HCT116 (cell line): Measurements from ENCODE around the gene SMCR8.

Source experiments
- ATF3 ChIP-seq: IDR thresholded peaks from 2 replicates; pipeline ENCODE4 v1.6.1; 2012
- CBX3 ChIP-seq: IDR thresholded peaks from 2 replicates; pipeline ENCODE4 v1.6.1; 2012; ENCODE audit warnings: low read depth
- CTCF ChIP-seq, 3 experiments: fragments of 200-600 bp in 1 of 3; sonication (generic) in 1 of 3; IDR thresholded peaks in 2 of 3; conservative IDR thresholded peaks in 1 of 3; 2 replicates each; pipeline ENCODE4 v1.5.1; 2012 to 2017; ENCODE audit warnings: low read depth in 2 of 3, low read length in 2 of 3, antibody characterized with exemption in 1 of 3, borderline replicate concordance in 1 of 3, control low read depth in 1 of 3, mild to moderate bottlenecking in 1 of 3, mixed read lengths in 1 of 3, mixed run types in 1 of 3, moderate library complexity in 1 of 3; ENCODE audit not compliant: insufficient read depth in 1 of 3
- EGR1 ChIP-seq: IDR thresholded peaks from 2 replicates; pipeline ENCODE4 v1.6.1; 2012; ENCODE audit warnings: low read depth
- EZH2phosphoT487 ChIP-seq: fragments of 200-600 bp; IDR thresholded peaks from 2 replicates; pipeline ENCODE4 v1.6.1; 2018; ENCODE audit warnings: antibody characterized with exemption, borderline replicate concordance
- FOSL1 ChIP-seq: IDR thresholded peaks from 2 replicates; pipeline ENCODE4 v1.6.1; 2012; ENCODE audit warnings: low read depth
- JUND ChIP-seq: IDR thresholded peaks from 2 replicates; pipeline ENCODE4 v1.6.1; 2012
- POLR2A ChIP-seq: IDR thresholded peaks from 2 replicates; pipeline ENCODE4 v1.7.0; 2011; ENCODE audit warnings: borderline replicate concordance; ENCODE audit not compliant: insufficient read depth, insufficient read length; ENCODE audit errors: extremely low read depth
- POLR2AphosphoS5 ChIP-seq: IDR thresholded peaks from 2 replicates; pipeline ENCODE4 v1.6.1; 2011; ENCODE audit warnings: mild to moderate bottlenecking, low read depth, low read length, moderate library complexity
- RAD21 ChIP-seq: IDR thresholded peaks from 2 replicates; pipeline ENCODE4 v1.6.1; 2012; ENCODE audit warnings: low read depth, mild to moderate bottlenecking
- REST ChIP-seq: IDR thresholded peaks from 2 replicates; pipeline ENCODE4 v1.6.1; 2012; ENCODE audit warnings: low read depth
- SIN3A ChIP-seq: IDR thresholded peaks from 2 replicates; pipeline ENCODE4 v1.6.1; 2012; ENCODE audit warnings: low read depth
- YY1 ChIP-seq: IDR thresholded peaks from 2 replicates; pipeline ENCODE4 v1.6.1; 2011; ENCODE audit warnings: low read length, low read depth, moderate library complexity, mild to moderate bottlenecking; ENCODE audit not compliant: insufficient replicate concordance; ENCODE audit errors: extremely low read depth
- ZNF274 ChIP-seq: fragments of 200-500 bp; sonication (Bioruptor generic); IDR thresholded peaks from 2 replicates; pipeline ENCODE4 v1.6.1; 2014; ENCODE audit warnings: mild to moderate bottlenecking, low read depth, low read length, inconsistent platforms

- TF ChIP-seq RAD21 (no peak), POLR2AphosphoS5 (no peak), CTCF (IDR thresholded peaks at IDR 0.05 in 2 of 3, conservative IDR thresholded peaks at IDR 0.05 in 1 of 3; ENCODE audit: borderline replicate concordance in 1 of 3, insufficient read depth in 1 of 3, low read depth in 2 of 3, low read length in 2 of 3) (no peak), SIN3A (no peak), POLR2A (no peak), ZNF274 (no peak), JUND (no peak), ATF3 (no peak), EZH2phosphoT487 (no peak), YY1 (no peak), CBX3 (no peak), FOSL1 (no peak), EGR1 (no peak), REST (no peak)
Observed at GRCh38 chr17:18270046-18270931, 44.8 kb upstream of the SMCR8 start.
